ENCODE results near the gene AGXT. TPM values are rescaled to one million over a fixed set of nuclear protein-coding genes. Genes with fewer than 3 reads are reported as not detected.

Gene AGXT
- total RNA-seq, 2 experiments from 2014 or later: not detected

Other genes starting within 250 kb of the AGXT start
- 1 to 10 TPM; 2.5 to 2.6 TPM for gene GPR35, start 243.3 kb upstream of the AGXT start, total RNA-seq
- gene AQP12B, start 185.9 kb upstream of the AGXT start, total RNA-seq: not detected
- not detected for gene AQP12A, start 177.0 kb upstream of the AGXT start, total RNA-seq
- 1 to 10 TPM; 8.4 TPM for gene KIF1A, start 48.6 kb upstream of the AGXT start, total RNA-seq
- gene MAB21L4, start 27.3 kb downstream of the AGXT start, total RNA-seq: not detected
- gene CROCC2, start 37.5 kb downstream of the AGXT start, total RNA-seq: not detected
- gene SNED1, start 129.8 kb downstream of the AGXT start, total RNA-seq: under 1 TPM; 0.35 to 0.60 TPM
- 10 to 100 TPM; 35.0 to 38.6 TPM for gene MTERF4, start 233.5 kb downstream of the AGXT start, total RNA-seq